Amniotic stem cell (primary cell): Measurements from ENCODE around the gene AS3MT.
A peak's percentile ranks its signal among the peaks of the same experiment; 100 is the strongest.

Source experiments
- DNase-seq: peaks from one replicate; lab custom pipeline; 2025; lab: John Stamatoyannopoulos, UW

The AS3MT gene

DNA sequence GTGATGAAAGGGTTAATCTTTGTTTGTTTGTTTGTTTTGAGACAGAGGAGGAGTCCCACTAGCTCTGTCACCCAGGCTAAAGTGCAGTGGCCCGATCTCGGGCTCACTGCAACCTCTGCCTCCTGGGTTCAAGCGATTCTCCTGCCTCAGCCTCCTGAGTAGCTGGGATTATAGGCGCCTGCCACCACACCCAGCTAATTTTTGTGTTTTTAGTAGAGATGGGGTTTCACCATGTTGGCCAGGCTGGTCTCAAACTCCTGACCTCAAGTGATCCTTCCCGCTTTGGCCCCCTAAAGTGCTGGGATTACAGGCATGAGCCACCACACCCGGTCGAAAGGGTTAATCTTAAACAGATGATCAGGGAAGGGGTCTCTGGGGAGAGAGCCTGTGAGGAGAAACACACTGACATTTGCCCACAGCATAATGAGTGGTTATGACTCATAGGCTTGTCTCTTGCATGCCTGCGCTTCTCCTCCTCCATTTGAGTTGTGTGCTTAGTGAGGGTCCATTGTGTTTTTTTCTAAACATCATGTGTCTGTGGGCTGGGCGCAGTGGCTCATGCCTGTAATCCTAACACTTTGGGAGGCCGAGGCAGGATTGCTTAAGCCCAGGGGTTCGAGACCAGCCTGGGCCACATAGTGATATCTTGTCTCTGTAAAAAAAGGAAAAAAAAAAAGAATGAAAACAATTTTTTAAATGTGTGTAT, 13.4 kb upstream of the AS3MT start:
- DNase-seq, result peak; percentile 85

DNA sequence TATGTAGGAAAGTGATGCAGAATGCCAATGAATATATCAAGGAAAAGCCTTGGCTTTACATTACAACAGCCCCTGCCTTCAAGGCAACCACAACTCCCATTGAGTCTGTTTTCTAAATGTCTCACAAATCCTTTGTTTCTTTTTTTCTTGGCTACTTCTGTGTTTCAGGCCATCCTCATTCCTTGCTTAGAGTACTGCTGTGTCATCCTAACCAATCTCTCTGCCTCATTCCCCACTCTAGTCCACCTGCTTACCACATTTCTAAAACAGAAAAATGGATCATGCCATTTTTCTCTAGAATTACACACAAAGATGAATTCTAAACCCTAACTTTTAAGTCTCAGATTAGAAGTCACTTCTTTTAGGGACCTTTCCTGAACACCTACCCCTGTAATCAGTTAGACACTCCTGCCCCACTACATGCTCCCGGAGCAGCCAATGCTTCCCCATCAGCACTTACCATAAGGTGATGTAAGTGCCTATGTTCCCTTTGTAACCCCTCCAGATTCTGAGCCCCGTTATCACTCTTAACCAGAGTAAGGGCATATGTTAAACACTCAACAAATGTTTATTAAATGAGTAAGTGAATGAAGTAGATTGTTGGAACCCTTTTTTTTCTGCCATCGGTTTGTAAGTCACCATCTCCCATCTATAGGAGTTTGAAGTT, 12.4 kb upstream of the AS3MT start:
- DNase-seq, result no peak

DNA sequence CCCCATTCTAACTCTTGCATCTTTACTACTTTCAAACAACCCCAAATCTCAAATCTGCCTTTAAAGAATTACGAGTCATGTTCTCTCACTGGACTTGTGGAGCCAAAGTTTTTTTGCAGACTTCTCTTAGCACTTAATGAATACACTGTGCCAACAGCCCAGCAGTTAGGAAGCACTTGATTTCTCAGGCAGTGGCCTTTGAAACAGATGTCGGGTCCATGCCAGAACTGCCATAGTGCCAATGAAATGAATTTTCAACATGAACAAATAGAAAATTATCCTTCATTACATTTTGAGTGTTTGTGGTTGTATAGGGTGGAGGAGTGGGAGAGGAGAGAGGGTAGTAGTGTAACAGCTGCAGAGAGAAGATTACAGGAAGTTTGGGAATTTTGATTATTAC, 9.4 kb upstream of the AS3MT start:
- no peak for DNase-seq

DNA sequence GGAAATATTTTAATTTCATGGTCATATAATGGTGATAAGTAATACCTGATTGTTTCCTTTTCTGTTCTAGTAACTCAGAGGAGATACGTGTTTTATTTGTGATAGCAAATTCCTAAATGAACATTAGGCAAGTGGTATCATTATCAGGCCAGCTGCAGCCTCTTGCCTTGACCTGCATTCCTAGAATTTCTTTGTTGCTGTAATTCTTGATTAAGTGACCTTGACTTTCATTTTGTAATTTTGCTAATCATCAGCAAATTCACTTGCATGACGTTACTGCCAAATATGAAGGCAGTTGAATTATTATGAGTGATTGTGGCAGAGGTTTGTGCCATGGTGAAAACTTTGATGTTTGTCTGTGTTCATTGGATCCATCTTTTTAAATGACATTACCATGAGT, 5.6 kb upstream of the AS3MT start:
- DNase-seq, result no peak

DNA sequence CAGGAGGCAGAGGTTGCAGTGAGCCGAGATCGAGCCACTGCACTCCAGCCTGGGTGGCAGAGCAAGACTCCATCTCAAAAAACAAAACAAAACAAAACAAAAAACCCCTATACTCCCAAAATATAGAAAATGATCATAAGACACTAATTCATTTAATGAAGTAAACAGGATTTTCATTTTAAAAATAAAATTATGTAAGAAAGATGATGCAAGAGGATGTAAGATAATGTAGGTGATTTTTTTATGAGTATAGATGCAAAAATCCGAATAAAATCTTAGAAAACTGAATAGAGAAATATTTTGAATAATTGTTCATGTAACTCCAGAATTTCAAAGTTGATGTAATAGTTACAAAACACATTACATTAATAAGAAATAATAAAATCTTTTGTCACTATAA, 3.6 kb upstream of the AS3MT start:
- no peak for DNase-seq

DNA sequence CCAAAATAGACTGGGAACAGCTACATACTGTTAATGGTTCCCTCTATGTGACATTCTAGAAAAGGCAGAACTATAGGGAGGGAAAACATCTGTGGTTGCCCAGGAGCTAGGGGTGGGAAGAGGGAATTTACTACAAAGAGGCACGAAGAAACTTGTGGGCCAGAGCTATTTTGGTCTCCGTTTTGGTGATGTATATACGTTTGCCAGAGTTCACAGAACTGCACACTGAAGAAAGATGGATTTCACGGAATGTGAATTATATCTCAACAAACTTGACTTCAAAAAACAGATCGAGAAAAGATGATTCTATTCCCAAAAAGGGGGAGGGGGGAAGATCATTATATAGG, 386 bp upstream of the AS3MT start:
- DNase-seq, result no peak

DNA sequence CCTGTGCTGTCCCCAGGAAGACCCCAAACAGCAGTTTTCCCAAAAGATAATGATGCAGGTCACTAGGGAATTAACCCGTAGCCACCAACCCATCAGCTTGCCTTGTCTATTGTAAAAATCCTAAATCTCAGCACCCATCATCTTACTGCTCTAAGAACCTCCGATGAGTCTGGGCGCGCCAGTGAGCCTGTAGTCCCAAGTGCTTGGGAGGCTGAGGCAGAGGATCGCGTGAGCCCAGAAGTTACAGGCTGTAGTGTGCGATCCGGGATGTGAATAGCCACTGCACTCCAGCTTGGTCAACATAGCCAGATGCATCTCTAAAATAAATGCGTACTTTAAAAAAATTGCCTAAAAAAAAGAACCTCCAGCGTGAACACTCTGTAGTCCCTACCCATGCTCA, 951 bp downstream of the AS3MT start:
- no peak for DNase-seq

DNA sequence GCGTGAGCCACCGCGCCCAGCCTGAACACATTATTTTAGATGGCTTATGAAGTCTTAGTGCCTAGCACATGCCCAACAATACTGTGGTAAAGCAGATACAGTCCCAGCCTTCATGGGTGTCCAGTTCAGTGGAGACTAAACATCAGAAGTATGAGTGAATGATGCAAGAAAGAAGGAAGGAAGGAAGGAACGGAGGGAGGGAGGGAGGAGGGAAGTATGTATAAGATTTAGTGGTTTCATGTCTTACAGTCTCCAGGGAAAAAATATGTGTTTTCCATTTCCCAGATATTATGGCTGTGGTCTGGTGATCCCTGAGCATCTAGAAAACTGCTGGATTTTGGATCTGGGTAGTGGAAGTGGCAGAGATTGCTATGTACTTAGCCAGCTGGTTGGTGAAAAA, 2.9 kb downstream of the AS3MT start:
- DNase-seq, result no peak

DNA sequence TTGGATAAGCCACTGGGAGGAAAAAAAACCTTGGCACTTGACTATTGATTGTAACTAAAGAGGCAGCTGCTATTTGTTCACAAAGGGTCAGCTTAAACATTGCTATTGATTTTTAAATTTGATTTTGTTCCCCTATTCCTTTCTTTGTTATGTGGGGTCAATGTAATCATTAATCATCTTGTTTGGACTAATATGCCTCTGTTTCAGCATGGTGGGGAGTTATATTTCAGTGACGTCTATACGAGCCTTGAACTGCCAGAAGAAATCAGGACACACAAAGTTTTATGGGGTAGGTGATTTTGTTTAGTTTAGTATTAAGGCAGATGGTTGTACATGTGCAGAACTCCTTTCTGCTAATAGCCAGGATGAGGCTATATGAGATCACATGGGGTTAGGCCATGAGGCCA, 7.5 kb downstream of the AS3MT start:
- DNase-seq, result no peak

DNA sequence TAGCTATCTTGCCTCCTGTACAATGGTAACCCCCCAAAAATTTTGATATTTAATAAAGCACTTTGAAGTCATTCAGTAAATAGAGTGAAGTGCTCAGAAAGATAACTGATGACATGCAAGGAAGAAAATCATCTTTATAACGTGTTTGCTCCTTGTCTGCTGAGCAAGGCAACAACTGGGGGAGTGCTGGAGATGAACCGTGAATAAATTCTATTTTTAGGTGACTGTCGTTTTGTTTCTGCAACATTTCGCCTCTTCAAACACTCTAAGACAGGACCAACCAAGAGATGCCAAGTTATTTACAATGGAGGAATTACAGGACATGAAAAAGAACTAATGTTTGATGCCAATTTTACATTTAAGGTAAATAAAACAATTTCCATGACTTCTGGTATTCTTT, 9.4 kb downstream of the AS3MT start:
- no peak for DNase-seq

DNA sequence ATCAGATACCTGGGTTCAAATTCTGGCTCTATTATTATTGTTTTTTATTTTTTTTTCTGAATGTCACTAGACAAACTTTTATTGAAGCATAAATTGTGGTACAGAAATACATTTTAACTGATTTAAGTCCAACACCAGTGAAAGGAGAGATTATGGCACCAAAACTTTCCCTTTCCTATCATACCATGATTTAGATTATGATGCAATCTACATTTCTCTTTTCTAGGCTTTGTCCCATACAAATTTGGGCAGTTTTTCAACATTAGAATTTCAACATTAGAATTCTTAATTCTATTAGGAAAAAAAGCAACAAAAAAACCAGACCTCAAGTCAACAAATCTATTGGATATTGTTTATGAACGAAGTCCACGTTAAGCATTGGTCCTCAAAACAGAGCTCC, 11.0 kb downstream of the AS3MT start:
- DNase-seq, result no peak

DNA sequence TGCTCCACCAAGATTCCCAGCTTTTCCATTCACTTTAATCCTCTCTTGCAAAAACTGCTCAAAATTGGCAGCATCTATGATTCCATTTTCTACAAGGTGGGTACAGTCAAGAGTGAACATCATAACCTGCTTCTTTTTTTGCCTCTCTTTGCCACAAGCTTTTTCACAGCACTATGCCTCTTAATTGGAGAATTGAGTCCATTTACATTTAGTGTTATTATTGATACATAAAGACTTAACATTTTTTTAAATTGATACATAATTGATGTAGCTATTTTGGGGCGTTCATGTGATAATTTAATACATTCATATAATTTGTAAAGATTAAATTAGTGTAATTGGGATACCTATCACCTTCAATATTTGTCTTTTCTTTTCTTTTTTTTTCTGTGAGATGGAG, 18.8 kb downstream of the AS3MT start:
- no peak for DNase-seq

DNA sequence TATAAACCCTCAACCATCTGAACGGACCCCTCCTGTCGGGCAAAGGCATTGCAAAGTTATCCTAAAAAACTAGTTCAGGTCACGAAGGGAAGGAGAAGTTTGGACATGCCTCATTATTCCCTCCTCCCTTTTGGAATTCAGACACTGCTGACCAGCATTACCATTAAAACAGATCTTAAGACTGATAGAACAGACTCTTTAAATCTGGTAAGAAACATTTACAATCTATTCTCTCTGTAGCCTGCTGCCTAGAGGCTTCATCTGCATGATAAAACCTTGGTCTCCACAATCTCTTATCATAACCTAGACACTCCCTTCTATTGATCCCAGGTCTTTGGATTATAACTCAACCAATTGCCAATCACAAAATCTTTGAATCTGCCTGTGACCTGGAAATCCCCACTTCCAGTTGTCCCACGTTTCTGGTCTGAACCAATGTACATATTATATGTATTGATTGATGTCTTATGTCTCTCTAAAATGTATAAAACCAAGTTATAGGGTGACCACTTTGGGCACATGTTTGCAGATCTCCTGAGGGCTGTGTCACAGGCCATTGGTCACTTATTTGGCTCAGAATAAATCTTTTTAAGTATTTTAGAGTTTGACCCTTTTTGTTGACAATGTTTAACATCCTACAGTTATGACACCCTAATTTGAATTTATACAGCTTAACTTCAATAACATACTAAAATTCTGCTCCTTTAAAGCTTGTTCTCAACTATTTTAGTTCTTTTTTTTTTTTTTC, 25.4 kb downstream of the AS3MT start:
- no peak for DNase-seq

DNA sequence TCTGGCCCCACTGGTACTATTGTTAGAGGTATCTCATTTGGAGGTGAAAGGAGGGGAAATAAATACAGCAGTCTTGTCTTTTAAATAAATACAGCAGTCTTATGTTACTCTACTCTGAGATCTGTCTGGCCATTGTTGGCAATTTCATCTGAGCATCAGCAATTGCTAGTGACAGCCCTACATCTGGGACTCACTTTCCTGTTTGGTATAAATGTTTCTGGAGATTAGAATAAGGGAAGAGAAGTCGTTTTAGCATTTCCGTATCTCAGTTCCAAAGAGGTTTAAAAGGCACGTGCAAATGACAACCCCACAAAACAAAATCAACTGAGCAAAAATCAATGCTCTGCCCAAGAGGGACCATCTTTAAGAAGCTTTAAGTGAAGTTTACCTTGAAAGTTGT, 30.7 kb downstream of the AS3MT start:
- DNase-seq, result no peak

DNA sequence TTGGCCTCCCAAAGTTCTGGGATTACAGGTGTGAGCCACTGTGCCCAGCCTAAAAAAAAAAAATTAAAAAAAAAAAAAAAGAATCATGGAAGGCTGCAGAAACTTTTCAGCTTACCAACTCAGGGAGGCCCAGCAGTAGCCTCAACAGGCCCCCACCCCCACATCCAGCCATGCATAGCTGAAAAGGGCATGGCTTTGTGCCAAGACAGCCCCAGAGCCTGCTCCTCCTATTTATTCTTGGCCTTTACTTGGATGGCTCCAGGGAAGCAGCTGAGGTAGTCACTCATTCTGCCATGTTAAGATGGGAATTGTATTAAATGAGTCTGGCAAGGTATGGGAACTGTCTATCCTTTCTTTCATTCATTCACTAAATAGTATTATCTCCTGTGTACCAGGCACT, 35.1 kb downstream of the AS3MT start:
- no peak for DNase-seq

DNA sequence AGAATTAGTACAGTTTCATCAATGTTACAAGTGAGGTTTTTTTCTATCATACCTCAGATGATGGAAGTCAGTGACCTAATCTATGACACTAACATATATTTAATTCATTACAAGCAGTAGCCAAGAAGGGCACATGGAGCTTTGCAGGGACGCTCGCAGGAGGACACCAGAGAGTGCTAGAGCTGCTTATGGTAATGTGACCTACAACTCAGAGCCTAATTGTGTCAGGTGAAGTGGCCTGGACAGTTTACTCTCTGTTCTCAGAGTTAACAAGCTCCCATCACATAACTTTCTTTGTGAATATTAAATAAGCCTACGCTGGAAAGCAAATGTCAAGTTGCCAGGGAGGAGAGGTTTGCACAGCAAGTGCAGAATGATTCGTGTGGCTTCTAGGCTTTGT, 37.2 kb downstream of the AS3MT start:
- DNase-seq, result no peak

DNA sequence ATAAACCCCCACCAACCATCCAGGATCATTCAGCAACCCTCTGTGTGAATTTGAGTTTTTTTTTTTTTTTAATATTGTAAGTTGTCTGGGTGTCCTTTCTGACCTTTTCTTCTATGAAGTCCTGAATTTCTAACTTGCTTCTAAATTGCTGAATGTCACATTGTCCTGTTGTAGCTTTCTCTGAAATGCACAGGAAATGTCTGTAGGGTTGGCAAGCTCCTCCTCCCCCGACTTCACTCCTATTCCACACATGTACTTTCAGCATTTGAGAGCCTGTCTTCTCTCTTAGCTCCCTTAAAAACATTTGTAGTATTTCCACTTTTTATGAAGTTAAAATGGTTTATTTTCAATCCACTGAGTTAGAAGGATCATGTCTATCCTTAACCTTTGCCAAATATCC, 45.5 kb downstream of the AS3MT start:
- DNase-seq, result no peak

DNA sequence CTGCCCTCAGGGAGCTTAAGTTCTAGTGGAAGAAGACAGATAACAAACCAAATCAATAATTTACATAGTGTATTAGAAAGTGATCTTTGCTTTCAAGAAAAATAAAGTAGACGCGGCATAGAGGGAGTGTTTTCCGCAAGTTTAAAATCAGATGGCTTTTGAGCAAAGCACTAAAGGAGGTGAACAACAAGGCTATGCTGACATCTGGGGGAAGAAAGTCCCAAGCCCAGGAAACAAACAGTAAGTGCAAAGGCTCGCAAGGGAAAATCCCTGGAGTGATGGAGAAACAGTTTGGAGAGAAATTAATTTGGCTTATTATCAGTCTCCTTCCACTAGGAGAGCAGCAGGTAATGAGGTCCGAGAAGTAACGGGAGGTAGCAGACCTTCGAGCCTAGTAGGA, 46.9 kb downstream of the AS3MT start:
- DNase-seq, result no peak

DNA sequence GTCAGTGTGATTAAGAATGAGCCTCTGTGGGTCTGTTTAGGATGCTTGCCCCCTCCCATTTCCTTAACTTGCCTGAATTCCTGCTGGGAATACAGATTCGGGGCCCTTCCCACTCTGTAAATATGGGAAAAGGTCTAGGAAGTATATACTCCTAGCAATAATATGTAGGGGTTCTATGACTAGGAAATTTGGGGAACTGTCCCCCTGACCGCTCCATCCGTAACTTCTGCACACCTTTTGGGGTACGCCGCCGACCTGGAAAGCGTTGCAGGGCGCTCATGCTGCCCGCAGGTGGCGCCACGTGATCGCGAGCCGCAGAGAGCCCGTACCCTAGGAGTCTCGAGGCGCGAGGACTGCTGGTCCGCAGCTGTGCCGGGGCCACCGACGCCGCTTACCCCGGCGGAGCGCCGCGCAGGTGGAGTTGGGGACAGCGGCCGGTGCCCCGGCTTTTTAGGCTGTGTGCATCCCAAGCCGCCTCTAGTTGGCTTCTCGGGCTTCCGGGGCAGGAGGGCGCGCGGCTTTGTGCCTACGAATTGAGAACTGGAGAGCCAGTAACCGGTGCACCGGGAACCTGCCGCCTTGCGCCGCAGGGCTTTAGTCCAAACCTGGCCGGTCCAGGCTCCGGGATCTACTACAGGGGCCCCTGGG, 48.2 kb downstream of the AS3MT start:
- peak; percentile 39 for DNase-seq

DNA sequence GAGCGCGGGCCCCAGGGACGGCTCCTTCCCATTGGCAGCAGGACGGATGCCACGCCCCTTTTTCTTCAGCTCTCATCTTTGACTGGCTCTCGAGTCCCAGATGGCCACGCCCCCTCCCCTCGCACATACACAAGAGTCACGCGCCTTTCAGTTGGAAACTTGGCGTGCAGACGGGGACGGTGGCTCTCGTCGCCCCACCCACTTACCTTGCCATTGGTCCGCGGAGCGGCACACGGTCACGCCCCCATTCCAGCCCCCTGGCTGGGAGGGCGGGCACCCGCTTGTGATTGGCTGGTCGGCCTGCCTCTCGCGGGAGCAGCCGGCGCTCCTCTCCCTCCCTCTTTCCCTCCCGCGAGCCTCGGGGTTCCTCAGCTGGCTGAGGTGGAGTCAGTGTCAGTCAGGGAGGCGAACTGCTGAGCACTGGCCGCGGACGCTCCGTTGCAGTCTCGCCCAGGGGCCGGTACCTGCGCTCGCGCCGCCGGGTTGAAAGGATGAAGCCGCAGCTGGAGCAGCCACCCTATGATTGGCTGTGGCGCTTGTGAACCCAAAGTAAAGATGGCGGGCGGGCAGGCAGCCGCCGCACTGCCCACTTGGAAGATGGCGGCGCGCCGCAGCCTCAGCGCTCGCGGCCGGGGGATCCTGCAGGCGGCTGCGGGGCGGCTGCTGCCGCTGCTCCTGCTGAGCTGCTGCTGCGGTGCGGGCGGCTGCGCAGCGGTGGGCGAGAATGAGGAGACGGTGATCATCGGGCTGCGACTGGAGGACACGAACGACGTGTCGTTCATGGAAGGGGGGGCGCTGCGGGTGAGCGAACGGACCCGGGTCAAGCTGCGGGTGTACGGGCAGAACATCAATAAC, 48.9 kb downstream of the AS3MT start, which contains the start of gene CNNM2:
Gene CNNM2 (plus strand): TSS at position 333 of the 855 bp plus-strand sequence. CDS start 187 bp downstream, at position 520.
- peak; percentile 100 for DNase-seq

DNA sequence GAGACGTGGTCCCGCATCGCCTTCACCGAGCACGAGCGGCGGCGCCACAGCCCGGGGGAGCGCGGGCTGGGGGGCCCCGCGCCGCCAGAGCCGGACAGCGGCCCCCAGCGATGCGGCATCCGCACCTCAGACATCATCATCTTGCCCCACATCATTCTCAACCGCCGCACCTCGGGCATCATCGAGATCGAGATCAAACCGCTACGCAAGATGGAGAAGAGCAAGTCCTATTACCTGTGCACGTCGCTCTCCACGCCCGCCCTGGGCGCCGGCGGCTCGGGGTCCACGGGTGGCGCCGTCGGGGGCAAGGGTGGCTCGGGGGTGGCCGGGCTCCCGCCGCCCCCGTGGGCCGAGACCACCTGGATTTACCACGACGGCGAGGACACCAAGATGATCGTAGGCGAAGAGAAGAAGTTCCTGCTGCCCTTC, 49.6 kb downstream of the AS3MT start:
- DNase-seq, result no peak
